ENCODE measurements around the gene PIH1D2. TPM values are rescaled to one million over a fixed set of nuclear protein-coding genes. Genes with fewer than 3 reads are reported as not detected.
A peak's percentile ranks its signal among the peaks of the same experiment; 100 is the strongest.

The PIH1D2 gene
- total RNA-seq, 1 experiment from 2014 or later = 3.0 TPM

- peak; percentile 66 for TF ChIP-seq POLR2AphosphoS5 (IDR thresholded peaks at IDR 0.05; ENCODE audit: low read depth, low read length)
- TF ChIP-seq SIN3A (IDR thresholded peaks at IDR 0.05; ENCODE audit: borderline replicate concordance, insufficient read depth, low read depth, low read length) = no peak
- DNase-seq (ENCODE audit: low read depth, low spot score) (peak; percentile 82), ATAC-seq (no peak)
- TSS peak; percentile 36 for BruUV-seq (replicated peaks)
- ChIA-PET POLR2A (interaction anchor here (0.5 kb wide), 1 partner anchor 31 kb away, joined by 3 read pairs; no protein-coding TSS in a partner anchor), CTCF (no interaction called here)
- H3K27ac ChIP-seq (ENCODE audit: low read length) = no peak overlapping the region
- peaks cover 4% of the 10 kb centered on the region for H3K4me1 ChIP-seq (ENCODE audit: control insufficient read depth, insufficient read depth, low read length)
- no peak overlapping the region for H3K4me3 ChIP-seq (ENCODE audit: low read depth in 2 of 2, low read length in 2 of 2)
- peaks cover 48% of the 10 kb centered on the region for H3K36me3 ChIP-seq (ENCODE audit: control insufficient read depth, insufficient read depth, low read length)
- H3K27me3 ChIP-seq (ENCODE audit: control insufficient read depth, insufficient read depth, low read length) = no peaks in the 10 kb centered on the region
- in situ Hi-C loops (cut with HindIII; ENCODE audit: low pct_unique_long_range_greater_than_20kb, low sequenced_read_pairs) = no loop called here
- intact Hi-C loops (cut with micrococcal nuclease; ENCODE audit: unreplicated experiment) = no loop called here
- no peaks in the 10 kb centered on the region for H3K9me3 ChIP-seq (ENCODE audit: control insufficient read depth, insufficient read depth, low read depth, low read length)
Measured at GRCh38 chr11:112082729-112083128, 8.9 kb upstream of the PIH1D2 start.

GRCh38 chr11:112062923-112063322 lies 10.9 kb downstream of the PIH1D2 start:
- in situ Hi-C loops (cut with HindIII; ENCODE audit: low pct_unique_long_range_greater_than_20kb, low sequenced_read_pairs) = no loop called here
- intact Hi-C loops (cut with micrococcal nuclease; ENCODE audit: unreplicated experiment) = no loop called here
- no peak for ATAC-seq
- TF ChIP-seq POLR2AphosphoS5 (IDR thresholded peaks at IDR 0.05; ENCODE audit: low read depth, low read length) (no peak), REST (IDR thresholded peaks at IDR 0.05; ENCODE audit: insufficient read depth in 1 of 2, low read depth in 2 of 2, low read length in 1 of 2) (no peak), CTCF (IDR thresholded peaks at IDR 0.05) (no peak), SIN3A (IDR thresholded peaks at IDR 0.05; ENCODE audit: borderline replicate concordance, insufficient read depth, low read depth, low read length) (no peak), TCF7L2 (IDR thresholded peaks at IDR 0.05; ENCODE audit: low read depth, low read length) (no peak)
- ChIA-PET CTCF (no interaction called here), POLR2A (no interaction called here)
- Histone ChIP-seq H3K9me3 (ENCODE audit: control insufficient read depth, insufficient read depth, low read depth, low read length) (no peaks in the 10 kb centered on the region), H3K4me3 (ENCODE audit: low read depth in 2 of 2, low read length in 2 of 2) (no peak overlapping the region), H3K4me1 (ENCODE audit: control insufficient read depth, insufficient read depth, low read length) (no peaks in the 10 kb centered on the region), H3K27me3 (ENCODE audit: control insufficient read depth, insufficient read depth, low read length) (no peaks in the 10 kb centered on the region), H3K27ac (ENCODE audit: low read length) (no peak overlapping the region), H3K36me3 (ENCODE audit: control insufficient read depth, insufficient read depth, low read length) (peaks cover 39% of the 10 kb centered on the region)
- DNase-seq (ENCODE audit: low read depth, low spot score) = no peak
- TSS peak; percentile 70 for BruUV-seq (replicated peaks)

- in situ Hi-C loops (cut with HindIII; ENCODE audit: low pct_unique_long_range_greater_than_20kb, low sequenced_read_pairs) = no loop called here
- Histone ChIP-seq H3K9me3 (ENCODE audit: control insufficient read depth, insufficient read depth, low read depth, low read length) (no peaks in the 10 kb centered on the region), H3K27me3 (ENCODE audit: control insufficient read depth, insufficient read depth, low read length) (no peaks in the 10 kb centered on the region), H3K36me3 (ENCODE audit: control insufficient read depth, insufficient read depth, low read length) (peaks cover 34% of the 10 kb centered on the region), H3K4me3 (ENCODE audit: low read depth in 2 of 2, low read length in 2 of 2) (no peak overlapping the region), H3K27ac (ENCODE audit: low read length) (no peak overlapping the region), H3K4me1 (ENCODE audit: control insufficient read depth, insufficient read depth, low read length) (no peaks in the 10 kb centered on the region)
- DNase-seq (ENCODE audit: low read depth, low spot score) (no peak), ATAC-seq (no peak)
- no TSS peak for BruUV-seq (replicated peaks)
- TF ChIP-seq REST (IDR thresholded peaks at IDR 0.05; ENCODE audit: insufficient read depth in 1 of 2, low read depth in 2 of 2, low read length in 1 of 2) = no peak
- no peak for TF ChIP-seq POLR2AphosphoS5 (IDR thresholded peaks at IDR 0.05; ENCODE audit: low read depth, low read length)
- intact Hi-C loops (cut with micrococcal nuclease; ENCODE audit: unreplicated experiment) = no loop called here
- ChIA-PET CTCF (no interaction called here), POLR2A (no interaction called here)
Measured at GRCh38 chr11:112058103-112058502, 15.7 kb downstream of the PIH1D2 start.
